ENCODE results near the gene SUSD3. TPM values are rescaled to one million over a fixed set of nuclear protein-coding genes. Genes with fewer than 3 reads are reported as not detected.

Gene SUSD3
- total RNA-seq, 4 donors from 2014 or later: 2.8 to 6.4 (median 5.1) TPM

DNA sequence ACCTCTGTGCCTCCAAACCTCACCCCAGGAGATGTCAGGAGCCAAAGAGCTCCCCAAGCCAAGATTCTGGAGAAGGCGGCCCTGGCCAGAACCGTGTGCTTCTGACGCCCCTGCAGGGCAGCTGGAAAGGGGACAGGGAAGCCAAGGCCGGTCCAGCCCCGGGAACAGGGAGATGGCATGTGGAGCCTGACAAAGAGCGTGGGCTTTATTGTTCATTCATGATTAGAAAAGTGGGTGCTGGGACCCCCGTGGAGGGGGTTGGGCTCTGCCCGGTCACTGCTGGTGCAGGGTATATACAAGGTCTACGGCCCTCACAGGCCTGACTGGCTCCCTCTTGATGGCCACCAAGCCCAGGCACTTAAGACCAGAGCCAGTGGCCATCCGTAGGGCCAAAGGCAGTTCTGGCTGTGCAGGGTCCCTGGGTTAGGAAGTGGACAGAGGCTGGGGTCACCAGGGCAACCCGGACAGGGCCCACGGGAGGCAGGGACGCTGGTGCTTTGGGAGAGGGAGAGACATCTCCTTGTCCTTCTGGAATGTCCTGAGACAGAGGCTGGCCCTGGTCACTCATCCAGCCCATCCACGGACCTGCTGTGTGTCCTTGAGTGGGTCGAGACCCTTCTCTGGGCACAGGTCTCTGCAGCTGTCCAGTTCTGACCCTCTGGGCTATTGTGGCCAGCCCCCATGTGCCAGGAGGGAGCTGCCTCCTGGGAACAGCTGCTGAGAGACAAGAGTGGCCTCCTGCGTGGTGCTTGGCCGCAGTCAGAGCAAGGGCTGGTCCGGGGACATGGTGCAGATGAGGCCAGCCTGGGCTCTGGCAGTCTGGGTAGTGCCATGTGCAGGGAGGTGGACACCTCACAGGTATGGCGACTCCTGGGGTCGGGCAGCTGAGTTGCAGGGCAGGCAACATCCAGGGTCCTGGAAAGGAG is 63.1 kb downstream of the SUSD3 start:
- no peak for TF ChIP-seq POLR2AphosphoS5 (IDR thresholded peaks at IDR 0.05)
- no peak for TF ChIP-seq POLR2A (IDR thresholded peaks at IDR 0.05)
- TF ChIP-seq, protein P1, sequence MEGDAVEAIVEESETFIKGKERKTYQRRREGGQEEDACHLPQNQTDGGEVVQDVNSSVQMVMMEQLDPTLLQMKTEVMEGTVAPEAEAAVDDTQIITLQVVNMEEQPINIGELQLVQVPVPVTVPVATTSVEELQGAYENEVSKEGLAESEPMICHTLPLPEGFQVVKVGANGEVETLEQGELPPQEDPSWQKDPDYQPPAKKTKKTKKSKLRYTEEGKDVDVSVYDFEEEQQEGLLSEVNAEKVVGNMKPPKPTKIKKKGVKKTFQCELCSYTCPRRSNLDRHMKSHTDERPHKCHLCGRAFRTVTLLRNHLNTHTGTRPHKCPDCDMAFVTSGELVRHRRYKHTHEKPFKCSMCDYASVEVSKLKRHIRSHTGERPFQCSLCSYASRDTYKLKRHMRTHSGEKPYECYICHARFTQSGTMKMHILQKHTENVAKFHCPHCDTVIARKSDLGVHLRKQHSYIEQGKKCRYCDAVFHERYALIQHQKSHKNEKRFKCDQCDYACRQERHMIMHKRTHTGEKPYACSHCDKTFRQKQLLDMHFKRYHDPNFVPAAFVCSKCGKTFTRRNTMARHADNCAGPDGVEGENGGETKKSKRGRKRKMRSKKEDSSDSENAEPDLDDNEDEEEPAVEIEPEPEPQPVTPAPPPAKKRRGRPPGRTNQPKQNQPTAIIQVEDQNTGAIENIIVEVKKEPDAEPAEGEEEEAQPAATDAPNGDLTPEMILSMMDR (IDR thresholded peaks at IDR 0.05): no peak
- TF ChIP-seq EP300 (IDR thresholded peaks at IDR 0.05): no peak

DNA sequence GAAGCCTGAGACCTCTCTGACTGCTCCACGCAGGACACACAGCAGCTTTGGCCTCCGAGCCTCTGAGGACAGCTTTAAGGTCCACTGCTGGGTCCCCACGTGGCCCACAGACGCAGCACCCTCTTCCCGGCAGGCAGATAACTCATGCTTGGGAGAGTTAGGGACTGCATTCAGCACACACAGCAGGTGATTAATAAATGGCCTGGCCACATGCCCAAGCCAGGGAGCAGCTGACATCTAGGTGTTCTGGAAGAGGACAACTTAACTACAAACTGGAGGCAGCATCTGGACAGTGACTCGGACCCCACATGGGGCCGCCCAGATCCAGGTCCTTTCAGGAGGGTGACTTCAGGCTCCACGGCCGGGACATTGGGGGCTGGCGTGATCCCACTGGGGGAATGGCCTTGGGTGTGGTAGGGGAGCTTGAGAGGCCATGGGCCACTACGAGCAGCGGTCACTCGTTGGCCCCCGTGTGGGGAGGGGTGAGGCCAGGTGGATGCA is 64.3 kb downstream of the SUSD3 start:
- DNase-seq (ENCODE audit: low spot score in 2 of 2): peak; percentile 46 to 78
- H3K36me3 ChIP-seq: peaks cover 41% of the 10 kb centered on the region
- WGBS: 90% methylated on average over 14 of the region's 14 CpGs

More for the DNA sequence above, 63.1 kb downstream of the SUSD3 start:
- H3K4me1 ChIP-seq: peaks cover 26% of the 10 kb centered on the region
- no peaks in the 10 kb centered on the region for H3K27me3 ChIP-seq
- WGBS: 75% methylated on average over 10 of the region's 20 CpGs
- H3K4me3 ChIP-seq: no peak overlapping the region
- H3K27ac ChIP-seq: no peak overlapping the region
- peak; percentile 60 to 70 for DNase-seq (ENCODE audit: low spot score in 2 of 2)
- no peaks in the 10 kb centered on the region for H3K9me3 ChIP-seq
- H3K36me3 ChIP-seq: peaks cover 41% of the 10 kb centered on the region

DNA sequence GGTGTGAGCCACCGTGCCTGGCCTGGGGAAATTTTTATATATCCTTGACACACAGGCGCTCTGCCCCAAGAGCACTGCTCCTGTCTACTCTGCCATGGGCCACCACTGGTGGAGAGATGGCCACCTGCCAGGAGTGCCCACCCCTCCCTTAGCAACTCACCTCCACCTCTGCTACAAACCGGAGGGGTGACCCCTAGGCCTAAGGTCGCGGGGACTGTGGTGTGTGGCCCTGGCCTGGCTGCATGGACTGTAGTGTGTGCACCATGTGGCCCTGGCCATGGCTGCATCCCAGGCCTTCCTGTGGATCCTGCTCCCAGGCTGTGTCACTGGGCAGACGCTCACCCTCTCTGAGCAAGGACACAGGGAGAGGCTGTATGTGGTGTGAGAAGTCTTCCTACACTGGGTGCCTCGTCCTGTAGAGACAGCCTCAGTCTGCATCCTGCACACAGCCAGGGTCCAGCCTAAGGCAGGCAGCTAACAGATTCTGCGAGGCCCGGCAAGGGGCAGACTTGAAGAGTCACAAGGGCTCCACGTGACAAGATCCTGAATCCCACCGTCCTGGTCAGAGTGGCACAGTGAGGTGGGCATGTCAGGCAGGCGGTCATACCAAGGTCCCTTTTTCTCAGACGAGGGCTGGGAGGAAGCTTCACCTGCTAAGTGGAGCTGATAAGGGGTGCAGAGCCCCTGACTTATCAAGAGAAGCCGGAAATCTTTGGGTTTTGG is 65.2 kb downstream of the SUSD3 start:
- H3K27ac ChIP-seq: no peak overlapping the region
- peak; percentile 59 to 69 for DNase-seq (ENCODE audit: low spot score in 2 of 2)
- H3K9me3 ChIP-seq: no peaks in the 10 kb centered on the region
- TF ChIP-seq, protein P1 (IDR thresholded peaks at IDR 0.05): no peak
- TF ChIP-seq EP300 (IDR thresholded peaks at IDR 0.05) (no peak), POLR2AphosphoS5 (IDR thresholded peaks at IDR 0.05) (no peak), POLR2A (IDR thresholded peaks at IDR 0.05) (no peak)
- peaks cover 41% of the 10 kb centered on the region for H3K36me3 ChIP-seq
- H3K4me3 ChIP-seq: no peak overlapping the region
- peaks cover 47% of the 10 kb centered on the region for H3K4me1 ChIP-seq
- WGBS: 78% methylated on average over 4 of the region's 14 CpGs
- no peaks in the 10 kb centered on the region for H3K27me3 ChIP-seq

More for the DNA sequence above, 64.3 kb downstream of the SUSD3 start:
- H3K4me3 ChIP-seq: no peak overlapping the region
- no peak overlapping the region for H3K27ac ChIP-seq
- H3K9me3 ChIP-seq: no peaks in the 10 kb centered on the region
- H3K4me1 ChIP-seq: peaks cover 38% of the 10 kb centered on the region
- TF ChIP-seq EP300 (IDR thresholded peaks at IDR 0.05) (no peak), POLR2AphosphoS5 (IDR thresholded peaks at IDR 0.05) (no peak), POLR2A (IDR thresholded peaks at IDR 0.05) (no peak)
- TF ChIP-seq, protein P1 (IDR thresholded peaks at IDR 0.05): no peak
- no peaks in the 10 kb centered on the region for H3K27me3 ChIP-seq

DNA sequence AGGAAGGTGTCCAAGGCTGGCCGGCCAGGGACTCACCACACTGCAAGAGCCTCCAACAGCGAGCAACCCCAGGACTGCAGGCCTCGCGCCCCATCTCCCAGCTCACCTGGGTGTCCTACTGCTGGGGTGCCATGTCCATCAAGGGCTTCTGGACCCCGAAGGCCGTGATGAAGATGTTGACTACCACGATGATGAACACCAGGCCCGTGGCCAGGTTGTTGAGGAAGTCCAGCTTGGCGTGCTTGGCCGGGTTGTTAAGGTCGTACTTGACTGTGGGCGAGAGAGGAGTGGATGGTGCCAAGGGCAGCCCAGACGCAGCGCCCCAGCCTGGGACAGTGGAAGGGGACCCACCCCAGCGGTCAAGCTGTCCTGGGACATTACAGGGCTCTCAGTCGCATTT is 66.3 kb downstream of the SUSD3 start:
- peaks cover 41% of the 10 kb centered on the region for H3K36me3 ChIP-seq
- H3K27ac ChIP-seq: no peak overlapping the region
- 86% methylated on average over 8 of the region's 16 CpGs for WGBS
- TF ChIP-seq POLR2AphosphoS5 (IDR thresholded peaks at IDR 0.05): no peak
- TF ChIP-seq POLR2A (IDR thresholded peaks at IDR 0.05): no peak
- TF ChIP-seq, protein P1 (IDR thresholded peaks at IDR 0.05): no peak
- TF ChIP-seq EP300 (IDR thresholded peaks at IDR 0.05): no peak
- peak; percentile 52 to 69 for DNase-seq (ENCODE audit: low spot score in 2 of 2)
- H3K4me1 ChIP-seq: peaks cover 51% of the 10 kb centered on the region
- no peak overlapping the region for H3K4me3 ChIP-seq
- H3K27me3 ChIP-seq: no peaks in the 10 kb centered on the region
- H3K9me3 ChIP-seq: no peaks in the 10 kb centered on the region
